GM12878 (cell line): ENCODE results near the gene ADRA2B. TPM values are rescaled to one million over a fixed set of nuclear protein-coding genes. Genes with fewer than 3 reads are reported as not detected.
A peak's percentile ranks its signal among the peaks of the same experiment; 100 is the strongest.

ENCODE experiments used
- ATAC-seq: fragments of 200-7000 bp; cut with Tn5 transposase; 3 replicates; pipeline ENCODE4 v1.9.1; 2020; ENCODE audit warnings: mild to moderate bottlenecking, moderate library complexity
- BruUV-seq: library from RNA; stranded (reverse); fragments of 400-500 nt; replicated peaks from 2 replicates; lab custom pipeline; 2021; lab: Mats Ljungman, UMichigan
- CTCF ChIA-PET: fragments of 300-600 bp; sonication (Branson Sonifier 250); formaldehyde crosslinking; extraction: SDS; loops from one replicate; lab custom pipeline; 2021; ENCODE audit warnings: inconsistent platforms; lab: Yijun Ruan, JAX
- POLR2A ChIA-PET: fragments of 350-600 bp; formaldehyde crosslinking; extraction: SDS; loops from one replicate; lab custom pipeline; 2021; ENCODE audit warnings: inconsistent platforms; lab: Charles Lee
- RAD21 ChIA-PET: fragments of 300-600 bp; sonication (Branson Sonifier 250); formaldehyde crosslinking; loops from one replicate; lab custom pipeline; 2023; ENCODE audit warnings: antibody characterized with exemption; ENCODE audit not compliant: unreplicated experiment; lab: Charles Lee
- SMC1A ChIA-PET: fragments of 300-600 bp; sonication (Branson Sonifier 250); formaldehyde crosslinking; loops from one replicate; lab custom pipeline; 2023; ENCODE audit not compliant: unreplicated experiment, uncharacterized antibody; lab: Charles Lee
- DNase-seq: peaks from one replicate; pipeline ENCODE4 v3.0.0-alpha.2; 2011; ENCODE audit warnings: low read depth, low spot score
- FAIRE-seq: peaks from 3 replicates; lab custom pipeline; 2011; peaks lifted over from hg19 to GRCh38; lab: Jason Lieb, UNC
- H2AFZ ChIP-seq: 2 replicates; pipeline ENCODE4 v1.6.0; 2011; ENCODE audit warnings: low read depth, low read length, control low read depth; ENCODE audit not compliant: control insufficient read depth
- H3K27ac ChIP-seq: 2 replicates; pipeline ENCODE4 v1.5.1; 2011; ENCODE audit warnings: control low read depth; ENCODE audit not compliant: control insufficient read depth, insufficient read depth
- H3K27me3 ChIP-seq, 2 experiments: replicated peaks in 1 of 2; 2 replicates each; pipeline versions ENCODE4 v1.6.0 to v1.6.1; 2011; ENCODE audit warnings: low read length in 1 of 2; ENCODE audit not compliant: control insufficient read depth in 2 of 2, insufficient read depth in 2 of 2
- H3K36me3 ChIP-seq, 2 experiments: 2 replicates each; pipeline ENCODE4 v1.5.1; 2011; ENCODE audit warnings: low read length in 1 of 2; ENCODE audit not compliant: control insufficient read depth in 2 of 2, insufficient read depth in 2 of 2
- H3K4me1 ChIP-seq: 2 replicates; pipeline ENCODE4 v1.6.1; 2011; ENCODE audit warnings: mild to moderate bottlenecking, low read length, moderate library complexity, mixed read lengths; ENCODE audit not compliant: control insufficient read depth, insufficient read depth
- H3K4me2 ChIP-seq: 2 replicates; pipeline ENCODE4 v1.6.0; 2011; ENCODE audit warnings: control low read depth; ENCODE audit not compliant: control insufficient read depth, insufficient read depth
- H3K4me3 ChIP-seq: fragments of 200-600 bp; sonication (generic); 2 replicates; pipeline ENCODE4 v1.5.1; 2016
- H3K79me2 ChIP-seq: 2 replicates; pipeline ENCODE4 v1.6.0; 2011; ENCODE audit warnings: low read length; ENCODE audit not compliant: control insufficient read depth, insufficient read depth
- H3K9ac ChIP-seq: 2 replicates; pipeline ENCODE4 v1.8.0; 2011; ENCODE audit warnings: low read length, control low read depth, mixed read lengths; ENCODE audit not compliant: control insufficient read depth, insufficient read depth
- H3K9me3 ChIP-seq: replicated peaks from 3 replicates; pipeline ENCODE4 v1.5.1; 2011; ENCODE audit warnings: mild to moderate bottlenecking, low read length; ENCODE audit not compliant: control insufficient read depth, insufficient read depth
- H4K20me1 ChIP-seq: 2 replicates; pipeline ENCODE4 v1.6.0; 2011; ENCODE audit not compliant: control insufficient read depth, insufficient read depth
- CREB1 ChIP-seq: IDR thresholded peaks from 2 replicates; pipeline ENCODE4 v1.6.1; 2012; ENCODE audit warnings: low read depth, mild to moderate bottlenecking, inconsistent platforms
- KDM1A ChIP-seq: fragments of 200-600 bp; sonication (generic); IDR thresholded peaks from 2 replicates; pipeline ENCODE4 v1.6.1; 2016; ENCODE audit warnings: borderline replicate concordance
- MEF2A ChIP-seq: IDR thresholded peaks from 2 replicates; pipeline ENCODE4 v1.6.1; 2011; ENCODE audit warnings: low read depth, mild to moderate bottlenecking, low read length, moderate library complexity; ENCODE audit not compliant: insufficient read depth
- NR2C2 ChIP-seq: IDR thresholded peaks from 2 replicates; pipeline ENCODE4 v1.6.1; 2011; ENCODE audit warnings: borderline replicate concordance, low read depth; ENCODE audit not compliant: control insufficient read depth, insufficient read length
- PAX8 ChIP-seq: fragments of 450-650 bp; IDR thresholded peaks from 2 replicates; pipeline ENCODE4 v1.6.1; 2017; ENCODE audit warnings: mild to moderate bottlenecking, moderate library complexity
- RBBP5 ChIP-seq: fragments of 200-600 bp; sonication (generic); conservative IDR thresholded peaks from 2 replicates; pipeline ENCODE4 v1.6.1; 2016
- SMAD1 ChIP-seq: fragments of 450-650 bp; IDR thresholded peaks from 2 replicates; pipeline ENCODE4 v1.6.1; 2018; ENCODE audit warnings: mild to moderate bottlenecking, low read depth; ENCODE audit not compliant: partially characterized antibody
- SRF ChIP-seq, 2 experiments: IDR thresholded peaks; 2 replicates each; pipeline ENCODE4 v1.6.1; 2011; ENCODE audit warnings: low read depth in 2 of 2, low read length in 2 of 2, mild to moderate bottlenecking in 1 of 2, moderate library complexity in 1 of 2
- STAT1 ChIP-seq: fragments of 450-650 bp; conservative IDR thresholded peaks from 2 replicates; pipeline ENCODE4 v1.6.1; 2014; ENCODE audit warnings: antibody characterized with exemption, mild to moderate bottlenecking
- WGBS: methylation state at CpG from one replicate; pipeline ENCODE4 v1.1.6; 2016; ENCODE audit warnings: low lambda C conversion rate; ENCODE audit not compliant: insufficient replicate concordance, insufficient coverage; ENCODE audit errors: missing lambda C conversion rate; 5-methylcytosine and 5-hydroxymethylcytosine counted together
- in situ Hi-C: fragments of 300-500 bp; cut with MboI; formaldehyde crosslinking; loops from 9 replicates; pipeline ENCODE4 v1.14.3; 2018; ENCODE audit warnings: mixed read lengths
- intact Hi-C: fragments of 100-400 bp; cut with micrococcal nuclease; formaldehyde crosslinking; loops from one replicate; pipeline ENCODE4 v1.14.2; 2022; ENCODE audit not compliant: unreplicated experiment
- polyA plus RNA-seq, 11 experiments: library from polyadenylated mRNA; depleted of rRNA in 4 of 11; unstranded in 6 of 11; stranded (reverse) in 5 of 11; fragments of >200 nt; fragmentation: Nextera tagmentation in 4 of 11; fragmentation: Illumina TruSeq in 1 of 11; extraction: Ambion mirVana in 4 of 11; extraction: Trizol in 1 of 11; gene quantifications; 1 replicate in 1 of 11; 2 replicates in 10 of 11; pipeline versions ENCODE4 v1.2.1 to v1.2.3, GENCODE V29; 2011 to 2016; ENCODE audit warnings: inconsistent platforms in 2 of 11, missing spikeins in 2 of 11, low read depth in 1 of 11
- total RNA-seq, 4 experiments: library from RNA; depleted of rRNA in 3 of 4; stranded (reverse); fragments of >200 nt in 3 of 4; fragmentation: Illumina TruSeq in 1 of 4; extraction: Trizol in 1 of 4; gene quantifications; 2 replicates each; pipeline versions ENCODE4 v1.2.1 to v1.2.3, GENCODE V29; 2013 to 2021
- TF ChIP-seq, protein P1 (sequence below): fragments of 450-650 bp; IDR thresholded peaks from 2 replicates; pipeline ENCODE4 v1.6.1; 2018; ENCODE audit warnings: borderline replicate concordance, mild to moderate bottlenecking; ENCODE audit not compliant: partially characterized antibody
- TF ChIP-seq, protein P2 (sequence below): fragments of 450-650 bp; IDR thresholded peaks from 2 replicates; pipeline ENCODE4 v1.6.1; 2014; ENCODE audit warnings: mild to moderate bottlenecking

Gene ADRA2B
- total and polyA plus RNA-seq, 10 of the 15 experiments (the other 5 are each of a cell fraction or from before 2014, with no cell fraction given) = 0.01 to 0.10 (median 0.04) TPM; not detected in 6

DNA sequence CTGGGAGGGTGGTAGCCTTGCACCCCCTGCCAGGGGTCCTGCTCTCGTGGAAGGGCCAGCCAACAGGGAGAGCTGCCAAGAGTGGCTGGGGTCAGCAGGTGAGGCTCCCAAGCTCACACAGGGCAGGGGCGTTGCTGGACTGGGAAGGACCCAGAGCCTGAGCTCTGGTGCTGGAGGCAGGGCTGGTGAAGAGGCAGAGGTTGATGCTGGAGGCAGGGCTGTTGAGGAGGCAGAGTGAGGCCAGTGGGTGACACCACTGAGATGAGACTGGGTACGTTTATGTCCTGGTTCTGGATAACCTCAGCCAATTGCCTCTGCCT is 7.0 kb downstream of the ADRA2B start:
- POLR2A ChIA-PET = no interaction called here
- CTCF ChIA-PET = no interaction called here
- no peak overlapping the region for H3K27ac ChIP-seq
- no peak overlapping the region for H3K9ac ChIP-seq
- in situ Hi-C loops = no loop called here
- WGBS = 10% methylated on average over 3 of the region's 3 CpGs
- no peaks in the 10 kb centered on the region for H3K27me3 ChIP-seq
- SMC1A ChIA-PET = no interaction called here
- RAD21 ChIA-PET = interaction anchor here (1.6 kb wide), 1 partner anchor 65 kb away, joined by 5 read pairs; no protein-coding TSS in a partner anchor
- no peaks in the 10 kb centered on the region for H3K4me1 ChIP-seq
- intact Hi-C loops = no loop called here
- no peak overlapping the region for H2AFZ ChIP-seq
- TF ChIP-seq PAX8 (no peak), STAT1 (no peak), NR2C2 (no peak), MEF2A (no peak), SRF (IDR thresholded peaks at IDR 0.05; ENCODE audit: low read depth in 2 of 2, low read length in 2 of 2) (no peak), SMAD1 (no peak), RBBP5 (no peak), KDM1A (no peak), CREB1 (no peak)
- TF ChIP-seq, protein P1, sequence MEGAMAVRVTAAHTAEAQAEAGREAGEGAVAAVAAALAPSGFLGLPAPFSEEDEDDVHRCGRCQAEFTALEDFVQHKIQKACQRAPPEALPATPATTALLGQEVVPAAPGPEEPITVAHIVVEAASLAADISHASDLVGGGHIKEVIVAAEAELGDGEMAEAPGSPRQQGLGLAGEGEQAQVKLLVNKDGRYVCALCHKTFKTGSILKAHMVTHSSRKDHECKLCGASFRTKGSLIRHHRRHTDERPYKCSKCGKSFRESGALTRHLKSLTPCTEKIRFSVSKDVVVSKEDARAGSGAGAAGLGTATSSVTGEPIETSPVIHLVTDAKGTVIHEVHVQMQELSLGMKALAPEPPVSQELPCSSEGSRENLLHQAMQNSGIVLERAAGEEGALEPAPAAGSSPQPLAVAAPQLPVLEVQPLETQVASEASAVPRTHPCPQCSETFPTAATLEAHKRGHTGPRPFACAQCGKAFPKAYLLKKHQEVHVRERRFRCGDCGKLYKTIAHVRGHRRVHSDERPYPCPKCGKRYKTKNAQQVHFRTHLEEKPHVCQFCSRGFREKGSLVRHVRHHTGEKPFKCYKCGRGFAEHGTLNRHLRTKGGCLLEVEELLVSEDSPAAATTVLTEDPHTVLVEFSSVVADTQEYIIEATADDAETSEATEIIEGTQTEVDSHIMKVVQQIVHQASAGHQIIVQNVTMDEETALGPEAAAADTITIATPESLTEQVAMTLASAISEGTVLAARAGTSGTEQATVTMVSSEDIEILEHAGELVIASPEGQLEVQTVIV = no peak
- TF ChIP-seq, protein P2, sequence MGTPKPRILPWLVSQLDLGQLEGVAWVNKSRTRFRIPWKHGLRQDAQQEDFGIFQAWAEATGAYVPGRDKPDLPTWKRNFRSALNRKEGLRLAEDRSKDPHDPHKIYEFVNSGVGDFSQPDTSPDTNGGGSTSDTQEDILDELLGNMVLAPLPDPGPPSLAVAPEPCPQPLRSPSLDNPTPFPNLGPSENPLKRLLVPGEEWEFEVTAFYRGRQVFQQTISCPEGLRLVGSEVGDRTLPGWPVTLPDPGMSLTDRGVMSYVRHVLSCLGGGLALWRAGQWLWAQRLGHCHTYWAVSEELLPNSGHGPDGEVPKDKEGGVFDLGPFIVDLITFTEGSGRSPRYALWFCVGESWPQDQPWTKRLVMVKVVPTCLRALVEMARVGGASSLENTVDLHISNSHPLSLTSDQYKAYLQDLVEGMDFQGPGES = no peak
- H4K20me1 ChIP-seq = no peaks in the 10 kb centered on the region
- H3K79me2 ChIP-seq = no peaks in the 10 kb centered on the region
- no peak overlapping the region for H3K4me2 ChIP-seq
- no peaks in the 10 kb centered on the region for H3K36me3 ChIP-seq
- no peak overlapping the region for H3K4me3 ChIP-seq
- FAIRE-seq (no peak), ATAC-seq (0 out of 3 replicates have a peak, but pooled peaks have one; percentile 18), DNase-seq (no peak)
- BruUV-seq = no TSS peak
- peaks cover 4% of the 10 kb centered on the region; the same call in 2 of the 3 replicates for H3K9me3 ChIP-seq
